Esophagus muscularis mucosa (tissue), 3 donors: Measurements from ENCODE around the gene CTU2.

Experiments
- POLR2A ChIP-seq: fragments of 450-650 bp; IDR thresholded peaks from one replicate; pipeline ENCODE4 v1.6.1; 2017; ENCODE audit warnings: antibody characterized with exemption, moderate library complexity, mild to moderate bottlenecking, low read depth
- POLR2AphosphoS5 ChIP-seq, 2 donors: sonication (generic); formaldehyde crosslinking; IDR thresholded peaks; one replicate each; pipeline ENCODE4 v1.6.1; 2017; ENCODE audit warnings: antibody characterized with exemption in 2 of 2
- TF ChIP-seq, protein P1 (sequence below), 3 experiments: fragments of 200-600 bp in 2 of 3; fragments of 450-650 bp in 1 of 3; sonication (generic) in 2 of 3; IDR thresholded peaks; one replicate each; pipeline ENCODE4 v1.5.1; 2017 to 2019; ENCODE audit warnings: antibody characterized with exemption in 3 of 3, mild to moderate bottlenecking in 2 of 3, moderate library complexity in 1 of 3

GRCh38 chr16:88687254-88687576 lies 19.1 kb upstream of the CTU2 start:
- TF ChIP-seq, protein P1, sequence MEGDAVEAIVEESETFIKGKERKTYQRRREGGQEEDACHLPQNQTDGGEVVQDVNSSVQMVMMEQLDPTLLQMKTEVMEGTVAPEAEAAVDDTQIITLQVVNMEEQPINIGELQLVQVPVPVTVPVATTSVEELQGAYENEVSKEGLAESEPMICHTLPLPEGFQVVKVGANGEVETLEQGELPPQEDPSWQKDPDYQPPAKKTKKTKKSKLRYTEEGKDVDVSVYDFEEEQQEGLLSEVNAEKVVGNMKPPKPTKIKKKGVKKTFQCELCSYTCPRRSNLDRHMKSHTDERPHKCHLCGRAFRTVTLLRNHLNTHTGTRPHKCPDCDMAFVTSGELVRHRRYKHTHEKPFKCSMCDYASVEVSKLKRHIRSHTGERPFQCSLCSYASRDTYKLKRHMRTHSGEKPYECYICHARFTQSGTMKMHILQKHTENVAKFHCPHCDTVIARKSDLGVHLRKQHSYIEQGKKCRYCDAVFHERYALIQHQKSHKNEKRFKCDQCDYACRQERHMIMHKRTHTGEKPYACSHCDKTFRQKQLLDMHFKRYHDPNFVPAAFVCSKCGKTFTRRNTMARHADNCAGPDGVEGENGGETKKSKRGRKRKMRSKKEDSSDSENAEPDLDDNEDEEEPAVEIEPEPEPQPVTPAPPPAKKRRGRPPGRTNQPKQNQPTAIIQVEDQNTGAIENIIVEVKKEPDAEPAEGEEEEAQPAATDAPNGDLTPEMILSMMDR (IDR thresholded peaks at IDR 0.05), result no peak
- no peak for TF ChIP-seq POLR2A
- TF ChIP-seq POLR2AphosphoS5 (IDR thresholded peaks at IDR 0.05), result no peak
